Endodermal cell (in vitro differentiated cells): Measurements from ENCODE around the gene CCDC28B. TPM values are rescaled to one million over a fixed set of nuclear protein-coding genes. Genes with fewer than 3 reads are reported as not detected.

ENCODE experiments used
- DNase-seq: peaks from one replicate; pipeline ENCODE4 v3.0.0-alpha.2; 2017
- H3K27ac ChIP-seq: 2 replicates; pipeline ENCODE4 v1.5.1; 2013; ENCODE audit warnings: mild to moderate bottlenecking, low read depth, low read length, moderate library complexity
- H3K27me3 ChIP-seq: 2 replicates; pipeline ENCODE4 v1.6.1; 2013; ENCODE audit warnings: mild to moderate bottlenecking, low read length, moderate library complexity; ENCODE audit not compliant: insufficient read depth, control insufficient read depth, poor library complexity, severe bottlenecking
- H3K36me3 ChIP-seq: 2 replicates; pipeline ENCODE4 v1.7.0; 2013; ENCODE audit warnings: mild to moderate bottlenecking, low read length, moderate library complexity; ENCODE audit not compliant: control insufficient read depth, insufficient read depth
- H3K4me1 ChIP-seq: one replicate; pipeline ENCODE4 v1.7.0; 2013; ENCODE audit warnings: low read length; ENCODE audit not compliant: control insufficient read depth, insufficient read depth
- H3K4me3 ChIP-seq: 2 replicates; pipeline ENCODE4 v1.5.1; 2013; ENCODE audit warnings: mild to moderate bottlenecking, low read length, moderate library complexity
- H3K9ac ChIP-seq: 2 replicates; pipeline ENCODE4 v1.6.1; 2013; ENCODE audit warnings: mild to moderate bottlenecking, low read length, moderate library complexity; ENCODE audit not compliant: poor library complexity, severe bottlenecking; ENCODE audit errors: extremely low read depth
- H3K9me3 ChIP-seq: 2 replicates; pipeline ENCODE4 v1.6.1; 2013; ENCODE audit warnings: mild to moderate bottlenecking, low read length, moderate library complexity; ENCODE audit not compliant: control insufficient read depth
- H3K27ac Mint-ChIP-seq: 2 replicates; pipeline ENCODE4 v1.8.0; 2020; ENCODE audit warnings: mixed read lengths
- H3K27me3 Mint-ChIP-seq: 2 replicates; pipeline ENCODE4 v1.8.0; 2021; ENCODE audit warnings: mild to moderate bottlenecking, mixed read lengths; ENCODE audit not compliant: insufficient read depth
- H3K36me3 Mint-ChIP-seq: 2 replicates; pipeline ENCODE4 v1.8.0; 2020; ENCODE audit warnings: low read depth, mixed read lengths
- H3K4me1 Mint-ChIP-seq: 2 replicates; pipeline ENCODE4 v1.8.0; 2020; ENCODE audit warnings: mixed read lengths
- H3K4me3 Mint-ChIP-seq: 2 replicates; pipeline ENCODE4 v1.8.0; 2020; ENCODE audit warnings: mild to moderate bottlenecking, moderate library complexity, mixed read lengths
- H3K9me3 Mint-ChIP-seq: 2 replicates; pipeline ENCODE4 v1.8.0; 2020; ENCODE audit warnings: mild to moderate bottlenecking, mixed read lengths
- CTCF ChIP-seq: fragments of 200-600 bp; sonication (generic); conservative IDR thresholded peaks from 2 replicates; pipeline ENCODE4 v1.5.0; 2021; ENCODE audit warnings: antibody characterized with exemption, mild to moderate bottlenecking
- WGBS, 2 experiments: methylation state at CpG; one replicate each; pipeline versions ENCODE4 v1.1.5 to v1.1.7; 2013; ENCODE audit warnings: missing lambda C conversion rate in 2 of 2, mixed read lengths in 1 of 2; ENCODE audit not compliant: insufficient coverage in 1 of 2, insufficient read length in 1 of 2; 5-methylcytosine and 5-hydroxymethylcytosine counted together
- total RNA-seq, 2 donors: library from RNA; stranded (reverse); fragmentation: NEBNext Ultra II Directional in 1 of 2; extraction: Animal tissue kit (Norgen Biotek cat#: 25700) in 1 of 2; gene quantifications; 2 replicates in 1 of 2; 3 replicates in 1 of 2; pipeline ENCODE4 v1.2.1, GENCODE V29; 2021

Gene CCDC28B
- total RNA-seq, 2 donors from 2014 or later, result 9.2 to 11.1 TPM

GRCh38 chr1:32232558-32233304 is 32.3 kb downstream of the CCDC28B start:
- H3K4me3 Mint-ChIP-seq, result no peak overlapping the region
- no peaks in the 10 kb centered on the region for H3K4me1 ChIP-seq
- DNase-seq, result no peak
- H3K27ac Mint-ChIP-seq, result no peak overlapping the region
- H3K27ac ChIP-seq, result peak overlapping the region; percentile 54
- no peaks in the 10 kb centered on the region for H3K27me3 ChIP-seq
- no peak for TF ChIP-seq CTCF
- H3K36me3 Mint-ChIP-seq, result peaks cover 18% of the 10 kb centered on the region
- no peaks in the 10 kb centered on the region for H3K9me3 ChIP-seq
- no peak overlapping the region for H3K9ac ChIP-seq
- H3K4me1 Mint-ChIP-seq, result no peaks in the 10 kb centered on the region
- peaks cover 35% of the 10 kb centered on the region for H3K36me3 ChIP-seq
- H3K4me3 ChIP-seq, result no peak overlapping the region
- H3K9me3 Mint-ChIP-seq, result no peaks in the 10 kb centered on the region
- no peaks in the 10 kb centered on the region for H3K27me3 Mint-ChIP-seq
- WGBS, 2 experiments, result 79 to 89% methylated on average over 4 to 8 of the region's 8 CpGs

- peak; percentile 31 for TF ChIP-seq CTCF
- peak; percentile 52 for DNase-seq
- Mint-ChIP-seq H3K4me1 (peaks cover 7% of the 10 kb centered on the region), H3K9me3 (no peaks in the 10 kb centered on the region), H3K36me3 (peaks cover 3% of the 10 kb centered on the region), H3K27ac (no peak overlapping the region), H3K4me3 (no peak overlapping the region), H3K27me3 (peaks cover 4% of the 10 kb centered on the region)
- WGBS, 2 experiments, result 92 to 97% methylated on average over 6 to 7 of the region's 7 CpGs
- no peaks in the 10 kb centered on the region for H3K27me3 ChIP-seq
- H3K4me1 ChIP-seq, result no peaks in the 10 kb centered on the region
- H3K27ac ChIP-seq, result no peak overlapping the region
- H3K36me3 ChIP-seq, result peaks cover 19% of the 10 kb centered on the region
- H3K9ac ChIP-seq, result no peak overlapping the region
- H3K9me3 ChIP-seq, result no peaks in the 10 kb centered on the region
- H3K4me3 ChIP-seq, result no peak overlapping the region
These were observed 34.4 kb downstream of the CCDC28B start for GRCh38 chr1:32234792-32235191.

GRCh38 chr1:32239337-32239736 is 38.9 kb downstream of the CCDC28B start:
- no peak overlapping the region for H3K27ac Mint-ChIP-seq
- no peaks in the 10 kb centered on the region for H3K9me3 Mint-ChIP-seq
- peaks cover 3% of the 10 kb centered on the region for H3K36me3 Mint-ChIP-seq
- WGBS, 2 experiments, result 51 to 55% methylated on average over 2 to 3 of the region's 4 CpGs
- TF ChIP-seq CTCF, result peak; percentile 14
- H3K36me3 ChIP-seq, result no peaks in the 10 kb centered on the region
- no peaks in the 10 kb centered on the region for H3K9me3 ChIP-seq
- peak overlapping the region; percentile 72 for H3K4me3 Mint-ChIP-seq
- peak; percentile 60 for DNase-seq
- H3K27me3 ChIP-seq, result no peaks in the 10 kb centered on the region
- peak overlapping the region; percentile 93 for H3K4me3 ChIP-seq
- H3K27me3 Mint-ChIP-seq, result peaks cover 19% of the 10 kb centered on the region
- H3K9ac ChIP-seq, result peak overlapping the region; percentile 53
- H3K27ac ChIP-seq, result no peak overlapping the region
- peaks cover 12% of the 10 kb centered on the region for H3K4me1 Mint-ChIP-seq
- no peaks in the 10 kb centered on the region for H3K4me1 ChIP-seq
